HG02588 (cell line): ENCODE measurements around the gene KLRF1.

Experiments used
- ATAC-seq: cut with Tn5 transposase; IDR thresholded peaks from one replicate; pipeline ENCODE4 v1.9.1; 2021; ENCODE audit warnings: mild to moderate bottlenecking, moderate library complexity; ENCODE audit not compliant: unreplicated experiment

The KLRF1 gene

GRCh38 chr12:9827209-9827888, at the start of gene KLRF1:
KLRF1 (plus strand) TSS chr12:9827481; CDS start chr12:9827545, 64 bp downstream.
- no peak for ATAC-seq

GRCh38 chr12:9779209-9779608, 48.1 kb upstream of the KLRF1 start:
- ATAC-seq: no peak

GRCh38 chr12:9781360-9781759, 45.9 kb upstream of the KLRF1 start:
- ATAC-seq: no peak

- no peak for ATAC-seq
These were observed 44.5 kb upstream of the KLRF1 start for GRCh38 chr12:9782547-9783382.

GRCh38 chr12:9784326-9784725, 43.0 kb upstream of the KLRF1 start:
- no peak for ATAC-seq

GRCh38 chr12:9784816-9785215, 42.5 kb upstream of the KLRF1 start:
- ATAC-seq: no peak

GRCh38 chr12:9786726-9787717, 40.3 kb upstream of the KLRF1 start:
- ATAC-seq: no peak

GRCh38 chr12:9792185-9792900, 34.9 kb upstream of the KLRF1 start:
- ATAC-seq: no peak

- ATAC-seq: no peak
These were observed 34.2 kb upstream of the KLRF1 start for GRCh38 chr12:9792961-9793617.

- no peak for ATAC-seq
These were observed 33.4 kb upstream of the KLRF1 start for GRCh38 chr12:9793779-9794395.

GRCh38 chr12:9794484-9795093, 32.7 kb upstream of the KLRF1 start:
- no peak for ATAC-seq

GRCh38 chr12:9795945-9796344, 31.3 kb upstream of the KLRF1 start:
- ATAC-seq: no peak

- no peak for ATAC-seq
These were observed 30.9 kb upstream of the KLRF1 start for GRCh38 chr12:9796346-9796745.

- ATAC-seq: no peak
These were observed 30.3 kb upstream of the KLRF1 start for GRCh38 chr12:9796971-9797370.

GRCh38 chr12:9797722-9798619, 29.3 kb upstream of the KLRF1 start:
- ATAC-seq: peak; percentile 97

- ATAC-seq: no peak
These were observed 27.3 kb upstream of the KLRF1 start for GRCh38 chr12:9799961-9800360.

GRCh38 chr12:9805883-9806282, 21.4 kb upstream of the KLRF1 start:
- no peak for ATAC-seq

- ATAC-seq: no peak
These were observed 20.6 kb upstream of the KLRF1 start for GRCh38 chr12:9806714-9807113.
